ENCODE results near the gene CDKAL1.

GRCh38 chr6:20801595-20801994 is 267.3 kb downstream of the CDKAL1 start:
- TF ChIP-seq PPARA (CRISPR knock-in tag; IDR thresholded peaks at IDR 0.05; ENCODE audit: borderline replicate concordance) (no peak), ZFP30 (CRISPR knock-in tag; IDR thresholded peaks at IDR 0.05) (no peak)

All from SK-N-SH treated with all-trans-retinoic acid at 6 μM for 48 hours (cell line).